H1 (cell line): ENCODE data around the gene GPATCH2. TPM values are rescaled to one million over a fixed set of nuclear protein-coding genes. Genes with fewer than 3 reads are reported as not detected.

Experiments
- CTCF ChIA-PET: fragments of 300-600 bp; sonication (Branson Sonifier 250); formaldehyde crosslinking; loops from one replicate; lab custom pipeline; 2021; ENCODE audit not compliant: partially characterized antibody; lab: Charles Lee
- POLR2A ChIA-PET: fragments of 300-600 bp; sonication (Branson Sonifier 250); formaldehyde crosslinking; loops from one replicate; lab custom pipeline; 2021; ENCODE audit warnings: inconsistent platforms; ENCODE audit not compliant: partially characterized antibody; lab: Charles Lee
- DNase-seq, 2 experiments: peaks; one replicate each; pipeline versions ENCODE4 v3.0.0 to v3.0.0-alpha.2; 2010 to 2022; ENCODE audit warnings: low spot score in 2 of 2, low read depth in 1 of 2, mixed read lengths in 1 of 2
- FAIRE-seq: peaks from 2 replicates; lab custom pipeline; 2011; peaks lifted over from hg19 to GRCh38; lab: Jason Lieb, UNC
- H2AFZ ChIP-seq: 2 replicates; pipeline ENCODE4 v1.8.1; 2012; ENCODE audit warnings: low read length, inconsistent platforms
- H2AK5ac ChIP-seq: 2 replicates; pipeline ENCODE4 v1.6.1; 2013; ENCODE audit warnings: low read depth, low read length
- H2BK120ac ChIP-seq: replicated peaks from 2 replicates; pipeline ENCODE3; 2013; ENCODE audit warnings: low read depth, low read length, inconsistent platforms
- H2BK12ac ChIP-seq: 2 replicates; pipeline ENCODE4 v1.6.1; 2013; ENCODE audit warnings: low read depth, low read length
- H2BK15ac ChIP-seq: 2 replicates; pipeline ENCODE4 v1.6.1; 2013; ENCODE audit warnings: low read length
- H2BK20ac ChIP-seq: 2 replicates; pipeline ENCODE4 v1.6.1; 2013; ENCODE audit warnings: low read length
- H2BK5ac ChIP-seq: 2 replicates; pipeline ENCODE4 v1.6.1; 2013; ENCODE audit warnings: low read depth, low read length
- H3K14ac ChIP-seq: 2 replicates; pipeline ENCODE4 v1.6.1; 2013; ENCODE audit warnings: inconsistent platforms; ENCODE audit not compliant: insufficient read length
- H3K18ac ChIP-seq: 2 replicates; pipeline ENCODE4 v1.6.1; 2013; ENCODE audit warnings: low read length; ENCODE audit errors: extremely low read depth
- H3K23ac ChIP-seq: 2 replicates; pipeline ENCODE4 v1.6.1; 2013; ENCODE audit warnings: inconsistent platforms; ENCODE audit not compliant: insufficient read length
- H3K23me2 ChIP-seq: 2 replicates; pipeline ENCODE4 v1.6.1; 2013; ENCODE audit warnings: low read depth, low read length
- H3K27ac ChIP-seq: 2 replicates; pipeline ENCODE4 v1.6.1; 2011; ENCODE audit warnings: low read depth, low read length, inconsistent platforms
- H3K27me3 ChIP-seq, 4 experiments: replicated peaks in 1 of 4; 1 replicate in 1 of 4; 2 replicates in 3 of 4; pipeline versions ENCODE4 v1.6.1 to v1.8.1; 2011 to 2013; ENCODE audit warnings: low read length in 3 of 4, mild to moderate bottlenecking in 3 of 4, inconsistent platforms in 2 of 4, mixed read lengths in 2 of 4, moderate library complexity in 1 of 4; ENCODE audit not compliant: control insufficient read depth in 3 of 4, insufficient read depth in 3 of 4; ENCODE audit errors: extremely low read depth in 1 of 4
- H3K36me3 ChIP-seq, 4 experiments: 2 replicates each; pipeline versions ENCODE4 v1.6.1 to v1.8.1; 2011 to 2013; ENCODE audit warnings: mild to moderate bottlenecking in 4 of 4, low read length in 3 of 4, moderate library complexity in 2 of 4, control low read depth in 1 of 4, inconsistent platforms in 1 of 4; ENCODE audit not compliant: insufficient read depth in 4 of 4, control insufficient read depth in 2 of 4
- H3K4ac ChIP-seq: replicated peaks from 2 replicates; pipeline ENCODE3; 2013; ENCODE audit warnings: low read length, low read depth, mixed read lengths, inconsistent platforms; ENCODE audit not compliant: insufficient read length
- H3K4me1 ChIP-seq, 4 experiments: replicated peaks in 1 of 4; 1 replicate in 1 of 4; 2 replicates in 3 of 4; pipeline versions ENCODE4 v1.6.1 to v1.8.1; 2011 to 2013; ENCODE audit warnings: low read length in 3 of 4, inconsistent platforms in 2 of 4, mixed read lengths in 1 of 4; ENCODE audit not compliant: insufficient read depth in 4 of 4, control insufficient read depth in 3 of 4
- H3K4me2 ChIP-seq, 2 experiments: 2 replicates each; pipeline versions ENCODE4 v1.6.1 to v1.8.1; 2011 to 2013; ENCODE audit warnings: low read depth in 2 of 2, low read length in 2 of 2, control low read depth in 1 of 2, inconsistent platforms in 1 of 2, mild to moderate bottlenecking in 1 of 2; ENCODE audit not compliant: insufficient read depth in 1 of 2
- H3K4me3 ChIP-seq, 4 experiments: fragments of 200-600, 300-600 bp in 1 of 4; sonication (generic), shearing (Covaris generic), sonication (Bioruptor Twin) in 1 of 4; 2 replicates each; pipeline versions ENCODE4 v1.5.1 to v1.8.1; 2011 to 2016; ENCODE audit warnings: low read length in 4 of 4, low read depth in 3 of 4, control low read depth in 2 of 4, inconsistent platforms in 2 of 4, mild to moderate bottlenecking in 2 of 4, mixed read lengths in 1 of 4, moderate library complexity in 1 of 4; ENCODE audit not compliant: insufficient read depth in 2 of 4; ENCODE audit errors: extremely low read depth in 1 of 4
- H3K56ac ChIP-seq: replicated peaks from 2 replicates; pipeline ENCODE3; 2013; ENCODE audit warnings: low read depth, mild to moderate bottlenecking, mixed read lengths, low read length, inconsistent platforms; ENCODE audit not compliant: insufficient read length
- H3K79me1 ChIP-seq: 2 replicates; pipeline ENCODE4 v1.6.1; 2013; ENCODE audit warnings: low read depth, low read length, control low read depth
- H3K79me2 ChIP-seq, 2 experiments: 2 replicates each; pipeline versions ENCODE4 v1.6.1 to v1.8.1; 2012 to 2013; ENCODE audit warnings: low read length in 2 of 2, mild to moderate bottlenecking in 2 of 2, inconsistent platforms in 1 of 2; ENCODE audit not compliant: insufficient read depth in 2 of 2, control insufficient read depth in 1 of 2
- H3K9ac ChIP-seq, 4 experiments: replicated peaks in 1 of 4; 1 replicate in 1 of 4; 2 replicates in 3 of 4; pipeline versions ENCODE4 v1.6.1 to v1.8.1; 2011 to 2013; ENCODE audit warnings: low read depth in 3 of 4, low read length in 3 of 4, control low read depth in 2 of 4, mild to moderate bottlenecking in 2 of 4, moderate library complexity in 2 of 4, inconsistent platforms in 1 of 4; ENCODE audit errors: extremely low read depth in 1 of 4
- H3K9me3 ChIP-seq, 2 experiments: 2 replicates each; pipeline versions ENCODE4 v1.6.1 to v1.8.1; 2012 to 2013; ENCODE audit warnings: mild to moderate bottlenecking in 2 of 2, moderate library complexity in 2 of 2, control low read depth in 1 of 2, inconsistent platforms in 1 of 2, low read depth in 1 of 2, low read length in 1 of 2, mixed read lengths in 1 of 2; ENCODE audit not compliant: insufficient read depth in 2 of 2
- H4K20me1 ChIP-seq, 2 experiments: replicated peaks in 1 of 2; 2 replicates each; pipeline versions ENCODE3 to v1.8.1; 2011 to 2013; ENCODE audit warnings: inconsistent platforms in 2 of 2, low read length in 2 of 2, mild to moderate bottlenecking in 1 of 2; ENCODE audit not compliant: insufficient read depth in 2 of 2, control insufficient read depth in 1 of 2
- H4K5ac ChIP-seq: 2 replicates; pipeline ENCODE4 v1.6.1; 2013; ENCODE audit warnings: low read length, low read depth, mixed read lengths, inconsistent platforms; ENCODE audit not compliant: insufficient read length
- H4K8ac ChIP-seq: 2 replicates; pipeline ENCODE4 v1.8.0; 2013; ENCODE audit warnings: mild to moderate bottlenecking, moderate library complexity, low read length, inconsistent platforms; ENCODE audit not compliant: insufficient read depth; ENCODE audit errors: extremely low read depth
- H4K91ac ChIP-seq: replicated peaks from 2 replicates; pipeline ENCODE3; 2013; ENCODE audit warnings: low read length, mixed read lengths, inconsistent platforms; ENCODE audit not compliant: insufficient read length
- BACH1 ChIP-seq: IDR thresholded peaks from 2 replicates; pipeline ENCODE4 v1.6.1; 2012; ENCODE audit warnings: low read length, improper control_type of control experiment
- CTBP2 ChIP-seq: IDR thresholded peaks from 2 replicates; pipeline ENCODE4 v1.7.0; 2011; ENCODE audit warnings: borderline replicate concordance, mild to moderate bottlenecking, moderate library complexity, mixed read lengths, low read length; ENCODE audit not compliant: insufficient read depth, insufficient read length
- GABPA ChIP-seq: IDR thresholded peaks from 2 replicates; pipeline ENCODE4 v1.6.1; 2011; ENCODE audit warnings: mild to moderate bottlenecking, low read length, moderate library complexity, borderline replicate concordance; ENCODE audit not compliant: insufficient read depth
- SP4 ChIP-seq: IDR thresholded peaks from 2 replicates; pipeline ENCODE4 v1.6.1; 2012; ENCODE audit warnings: low read length, inconsistent platforms
- TBP ChIP-seq: IDR thresholded peaks from 2 replicates; pipeline ENCODE4 v1.6.1; 2011; ENCODE audit warnings: low read depth, low read length, improper control_type of control experiment
- ZNF274 ChIP-seq: IDR thresholded peaks from 2 replicates; pipeline ENCODE4 v1.7.0; 2012; ENCODE audit warnings: low read length, borderline replicate concordance; ENCODE audit errors: extremely low read depth
- WGBS, 2 experiments: shearing (Covaris generic) in 1 of 2; methylation state at CpG; one replicate each; pipeline versions ENCODE4 v1.1.6 to v1.1.7; 2013 to 2015; ENCODE audit warnings: low lambda C conversion rate in 2 of 2, mixed read lengths in 2 of 2, inconsistent platforms in 1 of 2, low coverage in 1 of 2, missing lambda C conversion rate in 1 of 2; ENCODE audit not compliant: insufficient replicate concordance in 2 of 2, insufficient coverage in 1 of 2, insufficient read length in 1 of 2; ENCODE audit errors: extremely low coverage in 1 of 2, missing lambda C conversion rate in 1 of 2; 5-methylcytosine and 5-hydroxymethylcytosine counted together
- polyA plus RNA-seq, 7 experiments: library from polyadenylated mRNA; depleted of rRNA in 3 of 7; stranded (reverse) in 5 of 7; unstranded in 2 of 7; fragments of >200 nt in 5 of 7; fragments of 200-250 nt in 2 of 7; gene quantifications; 1 replicate in 5 of 7; 2 replicates in 1 of 7; 4 replicates in 1 of 7; pipeline versions ENCODE4 v1.2.1 to v1.2.3, GENCODE V29; 2011 to 2013; ENCODE audit warnings: missing spikeins in 2 of 7, mixed read lengths in 2 of 7
- total RNA-seq: library from RNA; stranded (reverse); fragmentation: NEBNext Ultra II Directional; extraction: Animal tissue kit (Norgen Biotek cat#: 25700); gene quantifications from 2 replicates; pipeline ENCODE4 v1.2.1, GENCODE V29; 2021

Gene GPATCH2
- total and polyA plus RNA-seq, 2 of the 8 experiments (the other 6 are each of a cell fraction or from before 2014, with no cell fraction given): 3.9 to 13.1 TPM

- Histone ChIP-seq H2BK120ac (no peak overlapping the region), H2AFZ (no peak overlapping the region), H3K4me1 (no peaks in the 10 kb centered on the region), H3K27me3 (no peaks in the 10 kb centered on the region), H4K5ac (no peak overlapping the region), H3K18ac (no peak overlapping the region), H3K14ac (no peak overlapping the region), H2BK5ac (no peak overlapping the region), H3K23ac (no peak overlapping the region), H3K4ac (no peak overlapping the region), H3K56ac (no peak overlapping the region), H3K79me2 (no peaks in the 10 kb centered on the region), H3K23me2 (no peaks in the 10 kb centered on the region; the same call in 1 of the 2 replicates), H2BK15ac (no peak overlapping the region), H3K9ac (no peak overlapping the region), H3K4me2 (no peak overlapping the region), H4K91ac (no peak overlapping the region), H2AK5ac (no peak overlapping the region), H3K27ac (no peak overlapping the region), H2BK20ac (no peak overlapping the region), H4K20me1 (no peaks in the 10 kb centered on the region), H4K8ac (no peak overlapping the region), H3K79me1 (no peaks in the 10 kb centered on the region), H3K4me3 (no peak overlapping the region), H2BK12ac (no peak overlapping the region), H3K9me3 (peaks cover 0 to 6% of the 10 kb centered on the region in 2 experiments; a peak in 1 of 4 replicates), H3K36me3 (no peaks in the 10 kb centered on the region)
- WGBS, 2 experiments: 85% methylated on average over 1 of the region's 1 CpG; no CpG with 5 or more reads in 1 of the 2 experiments
- POLR2A ChIA-PET: no interaction called here
- CTCF ChIA-PET: no interaction called here
- no peak for FAIRE-seq
- no peak for DNase-seq
- TF ChIP-seq TBP (no peak), ZNF274 (no peak), SP4 (no peak), CTBP2 (no peak), BACH1 (no peak), GABPA (no peak)
Observed at GRCh38 chr1:217469983-217470382, 160.9 kb downstream of the GPATCH2 start.
